HG03066 (cell line): ENCODE measurements around the gene LYZL6.

ENCODE experiments used
- ATAC-seq: cut with Tn5 transposase; IDR thresholded peaks from one replicate; pipeline ENCODE4 v1.9.1; 2021; ENCODE audit warnings: low read depth; ENCODE audit not compliant: unreplicated experiment

Gene LYZL6

DNA sequence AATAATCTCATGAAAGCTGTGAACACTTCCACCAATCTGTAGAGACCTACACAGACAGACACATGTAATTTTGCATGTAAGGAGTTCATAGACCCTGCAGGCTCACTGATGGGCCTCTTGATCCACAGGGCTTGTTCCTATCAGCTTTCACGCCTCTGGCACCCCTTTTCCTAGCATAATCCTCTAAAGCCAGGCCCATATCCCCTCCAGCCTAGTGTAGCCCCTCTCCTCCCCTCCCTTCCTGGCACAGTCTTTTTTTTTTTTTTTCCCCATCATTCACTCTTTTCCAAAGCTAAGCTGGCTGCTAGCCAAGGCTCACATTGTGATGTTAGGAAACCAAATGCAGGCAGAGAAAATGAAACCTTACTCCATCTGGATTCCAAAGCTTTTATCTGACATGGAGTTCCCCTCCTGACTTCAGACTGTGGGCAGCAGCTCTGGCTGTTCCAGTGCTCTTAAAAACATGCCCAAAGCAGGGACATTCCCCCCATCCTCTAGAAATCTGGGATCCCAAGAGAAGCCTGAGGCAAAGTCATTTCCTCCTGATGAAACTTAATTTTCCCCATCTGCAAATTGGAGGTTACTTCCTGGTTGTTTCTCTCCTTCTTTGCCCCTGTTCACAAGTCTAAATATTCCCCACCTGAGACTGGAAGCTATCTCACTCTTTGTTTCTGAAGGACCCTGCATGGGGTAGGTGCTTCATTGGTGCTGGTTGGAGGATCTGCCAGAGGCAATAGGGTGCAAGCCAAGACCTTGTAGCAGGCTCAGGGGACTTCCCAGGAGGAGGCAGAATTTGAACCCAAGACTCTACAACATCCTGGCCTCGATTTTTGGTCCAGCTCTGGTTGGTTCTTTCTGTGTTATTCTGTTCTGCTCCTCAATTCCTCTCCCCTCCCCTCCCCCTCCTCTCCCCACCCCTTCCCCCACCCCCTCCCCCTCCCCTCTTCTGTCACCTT, 53.4 kb downstream of the LYZL6 start:
- ATAC-seq = no peak

GRCh38 chr17:35889241-35889640, 54.3 kb downstream of the LYZL6 start:
- ATAC-seq = peak; percentile 46
